ENCODE results near the gene SERPINA6.

Gene SERPINA6

DNA sequence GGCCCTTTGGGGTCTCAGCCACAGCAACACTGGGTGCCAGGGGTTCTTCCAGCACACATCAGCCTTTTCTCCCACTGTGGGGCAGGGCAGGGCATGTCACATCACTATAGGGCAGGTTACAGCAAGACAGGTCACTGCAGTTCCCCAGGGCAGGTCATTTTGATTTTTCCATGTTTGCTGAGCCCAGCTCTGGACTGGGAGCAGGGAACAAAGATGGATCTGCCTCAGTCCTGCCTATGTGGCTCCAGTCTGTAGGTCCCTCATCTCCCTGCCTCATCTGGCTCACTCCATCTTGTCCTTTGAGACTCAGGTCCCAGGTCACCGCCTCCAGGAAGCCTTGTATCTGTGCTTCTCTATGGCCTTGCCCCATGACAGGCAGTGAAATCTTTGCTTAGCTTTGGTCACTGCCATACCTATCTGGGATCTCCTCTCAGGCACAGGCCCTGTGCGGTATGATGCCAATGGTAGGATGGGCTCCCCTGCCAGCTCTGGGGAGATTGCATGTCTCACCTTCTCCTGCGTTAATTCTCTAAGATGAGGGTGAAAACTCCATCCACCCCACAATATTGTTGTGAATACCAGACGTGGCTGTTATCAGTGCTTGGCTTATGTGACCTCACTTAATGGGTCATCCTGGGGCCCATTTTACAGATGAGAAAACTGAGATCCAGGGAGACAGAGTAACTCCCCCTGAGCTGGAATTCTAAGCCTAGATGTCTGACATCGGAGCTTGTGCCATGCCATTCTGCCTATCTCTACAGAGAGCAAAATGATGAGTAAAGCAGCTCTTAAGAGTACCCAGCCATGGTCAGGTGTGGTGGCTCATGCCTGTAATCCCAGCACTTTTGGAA, 1.5 kb downstream of the SERPINA6 start:
- Histone ChIP-seq H3K4me2 (ENCODE audit: low read length) (no peak overlapping the region), H3K9me3 (ENCODE audit: control insufficient read depth, insufficient read depth, low read length) (no peaks in the 10 kb centered on the region), H4K20me1 (ENCODE audit: control insufficient read depth, insufficient read depth, low read depth, low read length) (no peaks in the 10 kb centered on the region), H3K4me1 (ENCODE audit: control insufficient read depth, low read length) (no peaks in the 10 kb centered on the region), H3K4me3 (ENCODE audit: low read length) (no peak overlapping the region), H3K27me3 (ENCODE audit: control insufficient read depth, low read length) (no peaks in the 10 kb centered on the region), H3K27ac (ENCODE audit: low read depth, low read length) (no peak overlapping the region), H3K36me3 (ENCODE audit: control insufficient read depth, low read length) (no peaks in the 10 kb centered on the region), H3K79me2 (ENCODE audit: control insufficient read depth, low read length) (no peaks in the 10 kb centered on the region), H3K9me2 (replicated peaks; ENCODE audit: control insufficient read depth, low read length) (no peaks in the 10 kb centered on the region), H3F3A (ENCODE audit: control insufficient read depth, insufficient read depth) (no peaks in the 10 kb centered on the region)
- no peak for TF ChIP-seq EZH2phosphoT487 (IDR thresholded peaks at IDR 0.05; ENCODE audit: borderline replicate concordance, low read length)
- TF ChIP-seq, protein P1, sequence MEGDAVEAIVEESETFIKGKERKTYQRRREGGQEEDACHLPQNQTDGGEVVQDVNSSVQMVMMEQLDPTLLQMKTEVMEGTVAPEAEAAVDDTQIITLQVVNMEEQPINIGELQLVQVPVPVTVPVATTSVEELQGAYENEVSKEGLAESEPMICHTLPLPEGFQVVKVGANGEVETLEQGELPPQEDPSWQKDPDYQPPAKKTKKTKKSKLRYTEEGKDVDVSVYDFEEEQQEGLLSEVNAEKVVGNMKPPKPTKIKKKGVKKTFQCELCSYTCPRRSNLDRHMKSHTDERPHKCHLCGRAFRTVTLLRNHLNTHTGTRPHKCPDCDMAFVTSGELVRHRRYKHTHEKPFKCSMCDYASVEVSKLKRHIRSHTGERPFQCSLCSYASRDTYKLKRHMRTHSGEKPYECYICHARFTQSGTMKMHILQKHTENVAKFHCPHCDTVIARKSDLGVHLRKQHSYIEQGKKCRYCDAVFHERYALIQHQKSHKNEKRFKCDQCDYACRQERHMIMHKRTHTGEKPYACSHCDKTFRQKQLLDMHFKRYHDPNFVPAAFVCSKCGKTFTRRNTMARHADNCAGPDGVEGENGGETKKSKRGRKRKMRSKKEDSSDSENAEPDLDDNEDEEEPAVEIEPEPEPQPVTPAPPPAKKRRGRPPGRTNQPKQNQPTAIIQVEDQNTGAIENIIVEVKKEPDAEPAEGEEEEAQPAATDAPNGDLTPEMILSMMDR (IDR thresholded peaks at IDR 0.05; ENCODE audit: low read depth, low read length, poor library complexity, severe bottlenecking) = no peak

DNA sequence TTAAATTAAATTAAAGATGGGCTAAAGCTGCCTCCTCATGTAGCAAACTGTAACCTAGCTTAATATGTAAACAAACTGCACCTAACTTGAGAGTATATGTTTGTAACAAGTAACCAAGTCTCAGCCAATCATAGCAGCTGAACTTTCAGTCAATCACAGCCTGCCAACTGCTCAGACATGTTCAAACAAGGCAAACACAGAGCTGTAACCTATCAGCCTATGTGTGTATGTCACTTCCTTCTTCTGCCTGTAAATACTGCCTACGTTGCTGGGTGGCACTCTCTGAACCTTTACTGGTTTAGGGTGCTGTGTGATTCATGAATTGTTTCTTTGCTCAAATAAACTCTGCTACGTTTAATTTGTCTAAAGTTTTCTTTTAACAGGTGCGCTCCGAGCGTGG, 2.9 kb downstream of the SERPINA6 start:
- no peak overlapping the region for H3K4me2 ChIP-seq (ENCODE audit: low read length)
- no peaks in the 10 kb centered on the region for H3K4me1 ChIP-seq (ENCODE audit: control insufficient read depth, low read length)
- H3K27ac ChIP-seq (ENCODE audit: low read depth, low read length) = no peak overlapping the region
- no peaks in the 10 kb centered on the region for H3K36me3 ChIP-seq (ENCODE audit: control insufficient read depth, low read length)
- H3K9me3 ChIP-seq (ENCODE audit: control insufficient read depth, insufficient read depth, low read length) = no peaks in the 10 kb centered on the region
- H4K20me1 ChIP-seq (ENCODE audit: control insufficient read depth, insufficient read depth, low read depth, low read length) = no peaks in the 10 kb centered on the region
- TF ChIP-seq, protein P1 (IDR thresholded peaks at IDR 0.05; ENCODE audit: low read depth, low read length, poor library complexity, severe bottlenecking) = no peak
- TF ChIP-seq EZH2phosphoT487 (IDR thresholded peaks at IDR 0.05; ENCODE audit: borderline replicate concordance, low read length) = no peak
- no peak overlapping the region for H3K4me3 ChIP-seq (ENCODE audit: low read length)
- no peaks in the 10 kb centered on the region for H3K79me2 ChIP-seq (ENCODE audit: control insufficient read depth, low read length)
- H3K9me2 ChIP-seq (replicated peaks; ENCODE audit: control insufficient read depth, low read length) = no peaks in the 10 kb centered on the region
- H3K27me3 ChIP-seq (ENCODE audit: control insufficient read depth, low read length) = peaks cover 8% of the 10 kb centered on the region; the same call in 1 of the 2 replicates
- no peaks in the 10 kb centered on the region for H3F3A ChIP-seq (ENCODE audit: control insufficient read depth, insufficient read depth)

DNA sequence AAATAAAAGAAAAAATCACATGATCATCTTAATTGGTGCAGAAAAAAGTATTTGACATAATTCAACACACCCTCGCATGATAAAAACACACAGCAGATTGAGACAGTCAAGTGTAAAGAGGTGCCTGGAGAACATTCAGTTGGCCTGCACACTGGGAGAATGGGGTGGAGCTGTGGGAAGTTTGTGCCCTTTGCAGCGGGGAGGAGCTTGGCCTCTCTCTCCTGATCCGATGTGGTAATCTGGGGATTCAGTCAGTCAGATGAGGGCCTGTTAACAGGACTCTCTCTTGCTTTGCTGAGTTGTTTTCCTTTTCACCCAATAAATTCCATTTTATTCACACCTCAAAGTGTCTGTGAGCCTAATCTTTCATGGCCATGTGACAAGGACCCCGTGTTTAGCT, 5.9 kb downstream of the SERPINA6 start:
- Histone ChIP-seq H3K79me2 (ENCODE audit: control insufficient read depth, low read length) (no peaks in the 10 kb centered on the region), H3K27me3 (ENCODE audit: control insufficient read depth, low read length) (peaks cover 8% of the 10 kb centered on the region; the same call in 1 of the 2 replicates), H3K9me2 (replicated peaks; ENCODE audit: control insufficient read depth, low read length) (no peaks in the 10 kb centered on the region), H3K4me1 (ENCODE audit: control insufficient read depth, low read length) (no peaks in the 10 kb centered on the region), H3K9me3 (ENCODE audit: control insufficient read depth, insufficient read depth, low read length) (no peaks in the 10 kb centered on the region), H3K4me2 (ENCODE audit: low read length) (no peak overlapping the region), H3F3A (ENCODE audit: control insufficient read depth, insufficient read depth) (no peaks in the 10 kb centered on the region), H3K4me3 (ENCODE audit: low read length) (no peak overlapping the region), H4K20me1 (ENCODE audit: control insufficient read depth, insufficient read depth, low read depth, low read length) (no peaks in the 10 kb centered on the region), H3K27ac (ENCODE audit: low read depth, low read length) (no peak overlapping the region), H3K36me3 (ENCODE audit: control insufficient read depth, low read length) (no peaks in the 10 kb centered on the region)
- TF ChIP-seq, protein P1 (IDR thresholded peaks at IDR 0.05; ENCODE audit: low read depth, low read length, poor library complexity, severe bottlenecking) = no peak
- TF ChIP-seq EZH2phosphoT487 (IDR thresholded peaks at IDR 0.05; ENCODE audit: borderline replicate concordance, low read length) = no peak
